Right ventricle myocardium superior (tissue), 1 donor: Measurements from ENCODE around the gene LGALS4. TPM values are rescaled to one million over a fixed set of nuclear protein-coding genes. Genes with fewer than 3 reads are reported as not detected.
"Not testable (repeated sequence)": the region's sequence is repeated elsewhere in the genome, so short reads cannot be mapped to it uniquely, and the experiment has no call there.

Source experiments
- ATAC-seq: fragments of 200-7000 bp; cut with Tn5 transposase; one replicate; pipeline ENCODE4 v1.9.1; 2020; ENCODE audit warnings: mild to moderate bottlenecking; ENCODE audit not compliant: poor library complexity
- DNase-seq: peaks from one replicate; pipeline ENCODE4 v3.0.0-alpha.2; 2020
- intact Hi-C: fragments of 100-400 bp; cut with DNase I; formaldehyde crosslinking; loops from one replicate; pipeline ENCODE4 v1.11.2; 2022
- total RNA-seq: library from RNA; stranded (reverse); fragmentation: NEBNext Ultra II Directional; extraction: Animal tissue kit (Norgen Biotek cat#: 25700); gene quantifications from one replicate; pipeline ENCODE4 v1.2.1, GENCODE V29; 2021
- donor health status: DM: no; HTN: yes; CAD: no; lungs with severe emphysema.

Gene LGALS4
- total RNA-seq, 1 donor from 2014 or later: 0.86 TPM

GRCh38 chr19:38786572-38787265 lies 26.0 kb downstream of the LGALS4 start:
- intact Hi-C loops: no loop called here
- ATAC-seq (no peak), DNase-seq (no peak)

GRCh38 chr19:38786061-38786460 lies 26.7 kb downstream of the LGALS4 start:
- DNase-seq, ATAC-seq, intact Hi-C loops: not testable (repeated sequence)

- no peak for DNase-seq
- ATAC-seq: no peak
- intact Hi-C loops: no loop called here
Observed at GRCh38 chr19:38785187-38785699, 27.5 kb downstream of the LGALS4 start.

DNA sequence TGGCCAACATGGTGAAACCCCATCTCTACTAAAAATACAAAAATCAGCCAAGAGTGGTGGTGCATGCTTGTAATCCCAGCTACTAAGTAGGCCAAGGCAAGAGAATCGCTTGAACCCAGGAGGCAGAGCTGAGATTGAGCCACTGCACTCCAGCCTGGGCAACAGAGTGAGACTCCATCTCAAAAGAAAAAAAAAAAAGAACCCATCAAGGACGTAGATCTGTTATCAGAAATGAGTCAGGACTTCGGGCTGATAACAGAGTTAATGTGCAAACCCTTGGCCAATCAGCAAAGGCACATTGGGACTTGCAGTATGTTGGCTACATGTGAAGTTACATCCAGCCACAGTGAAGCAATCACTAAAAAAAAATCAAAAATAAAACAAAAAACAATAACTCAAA lies 28.5 kb downstream of the LGALS4 start:
- ATAC-seq: no peak
- intact Hi-C loops: no loop called here
- no peak for DNase-seq

DNA sequence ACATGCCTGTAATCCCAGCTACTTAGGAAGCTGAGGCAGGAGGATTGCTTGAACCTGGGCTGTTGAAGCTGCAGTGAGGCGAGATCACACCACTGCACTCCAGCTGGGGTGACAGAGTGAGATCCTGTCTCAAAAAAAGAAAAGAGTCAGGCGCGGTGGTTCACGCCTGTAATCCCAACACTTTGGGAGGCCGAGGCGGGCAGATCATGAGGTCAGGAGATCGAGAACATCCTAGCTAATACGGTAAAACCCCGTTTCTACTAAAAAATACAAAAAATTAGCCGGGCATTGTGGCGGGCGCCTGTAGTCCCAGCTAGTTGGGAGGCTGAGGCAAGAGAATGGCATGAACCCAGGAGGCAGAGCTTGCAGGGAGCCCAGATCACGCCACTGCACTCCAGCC lies 30.5 kb downstream of the LGALS4 start:
- ATAC-seq, DNase-seq, intact Hi-C loops: not testable (repeated sequence)

- no peak for DNase-seq
- no peak for ATAC-seq
- intact Hi-C loops: no loop called here
Observed at GRCh38 chr19:38781058-38781457, 31.7 kb downstream of the LGALS4 start.

- ATAC-seq: no peak
- no peak for DNase-seq
- intact Hi-C loops: no loop called here
Observed at GRCh38 chr19:38780443-38780842, 32.3 kb downstream of the LGALS4 start.

DNA sequence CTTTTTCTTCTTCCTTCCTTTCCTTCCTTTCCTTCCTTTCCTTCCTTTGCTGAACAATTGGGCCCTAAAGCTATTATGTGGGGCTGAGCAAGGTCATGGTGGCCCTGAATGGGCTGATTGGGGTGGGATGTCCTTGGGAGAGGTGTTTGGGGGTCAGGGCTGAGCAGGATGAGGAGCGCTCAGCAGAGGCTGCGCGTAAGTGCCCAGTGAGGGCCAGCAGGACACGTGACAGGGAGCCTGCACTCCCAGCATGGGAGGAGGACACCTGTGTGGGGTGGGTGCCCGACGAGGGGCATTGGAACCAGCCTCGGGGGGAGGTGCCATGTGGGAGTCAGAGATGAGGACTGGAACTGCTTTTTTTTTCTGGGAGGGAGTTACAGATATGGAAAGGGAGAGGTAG lies 34.0 kb downstream of the LGALS4 start:
- ATAC-seq (no peak), DNase-seq (no peak)
- intact Hi-C loops: no loop called here

- intact Hi-C loops: no loop called here
- DNase-seq: no peak
- ATAC-seq: no peak
Observed at GRCh38 chr19:38774181-38774950, 38.4 kb downstream of the LGALS4 start.

- ATAC-seq: no peak
- no peak for DNase-seq
- intact Hi-C loops: no loop called here
Observed at GRCh38 chr19:38773469-38774177, 39.1 kb downstream of the LGALS4 start, which contains the start of gene LGALS7. TSS of gene LGALS7 (minus strand) at chr19:38773517. CDS start at chr19:38773492, 25 bp downstream.

DNA sequence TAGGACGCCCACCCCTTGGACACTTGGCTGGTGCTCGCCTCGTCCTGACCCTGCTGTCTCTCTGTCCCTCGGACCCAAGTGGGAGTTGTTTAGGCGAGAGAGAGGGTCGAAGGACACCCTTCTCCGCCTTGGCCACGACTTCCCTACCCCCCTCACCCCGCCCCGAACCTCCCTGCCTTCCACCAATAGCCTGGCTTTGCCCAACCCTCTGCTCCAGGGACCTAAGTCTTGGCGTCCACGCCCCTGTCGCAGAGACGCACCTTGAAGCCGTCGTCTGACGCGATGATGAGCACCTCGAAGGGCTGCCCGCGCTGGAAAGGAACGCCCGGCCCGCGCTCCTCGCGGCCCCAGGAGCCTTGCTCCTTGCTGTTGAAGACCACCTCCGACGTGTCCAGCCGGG lies 41.2 kb downstream of the LGALS4 start:
- DNase-seq, ATAC-seq, intact Hi-C loops: not testable (repeated sequence)

DNA sequence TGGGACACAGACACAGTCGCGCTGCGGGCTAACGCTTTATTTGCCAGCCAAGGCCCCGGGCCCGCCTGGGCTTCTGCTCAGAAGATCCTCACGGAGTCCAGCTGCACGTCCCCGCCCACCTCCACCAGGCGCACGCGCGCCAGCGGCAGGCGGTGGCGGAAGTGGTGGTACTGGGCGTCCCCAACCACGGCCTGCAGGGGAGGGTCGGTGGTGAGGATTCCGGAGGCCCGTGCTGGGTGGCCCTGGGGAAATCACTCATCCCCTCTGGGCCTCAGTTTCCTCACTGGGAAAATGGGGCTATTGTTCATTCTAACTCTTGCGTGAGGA lies 41.8 kb downstream of the LGALS4 start:
- DNase-seq, intact Hi-C loops: not testable (repeated sequence)
- ATAC-seq: peak; percentile 97

DNA sequence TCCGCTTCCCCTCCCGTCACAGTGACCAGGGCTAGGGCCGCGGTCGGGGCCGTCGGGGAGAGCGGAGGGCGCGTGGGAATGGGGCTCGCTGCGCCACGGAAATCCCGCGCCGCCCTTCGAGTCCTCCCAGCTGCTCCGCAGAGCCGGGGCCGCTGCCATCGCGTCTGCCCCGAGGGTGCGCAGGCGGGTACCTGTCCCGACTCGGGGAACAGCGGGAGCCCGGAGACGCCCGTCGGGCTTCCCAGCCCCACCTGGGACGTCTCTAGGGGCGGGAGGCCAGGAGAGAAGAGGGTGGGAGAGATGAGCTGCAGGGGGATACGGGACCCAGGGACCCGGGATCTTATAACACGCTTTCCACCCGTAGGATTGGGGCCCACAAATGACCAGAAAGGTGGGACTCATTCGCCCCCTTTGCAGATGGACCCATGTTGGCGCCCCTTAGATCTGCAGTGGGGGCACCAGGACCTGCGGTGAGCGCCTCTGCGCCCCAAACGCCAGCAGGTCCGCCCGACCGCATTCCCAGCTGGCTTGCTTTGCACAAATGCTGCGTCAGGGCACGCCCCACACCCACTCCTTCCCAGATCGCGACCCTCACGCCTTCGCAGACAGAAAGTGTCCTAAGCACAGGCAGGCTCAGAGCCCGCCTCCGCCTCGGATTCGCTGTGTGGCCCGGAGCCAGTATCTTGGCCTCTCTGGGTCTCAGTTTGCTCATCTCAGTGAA lies 42.4 kb downstream of the LGALS4 start:
- intact Hi-C loops: not testable (repeated sequence)
- peak; percentile 45 for ATAC-seq
- peak; percentile 27 for DNase-seq

DNA sequence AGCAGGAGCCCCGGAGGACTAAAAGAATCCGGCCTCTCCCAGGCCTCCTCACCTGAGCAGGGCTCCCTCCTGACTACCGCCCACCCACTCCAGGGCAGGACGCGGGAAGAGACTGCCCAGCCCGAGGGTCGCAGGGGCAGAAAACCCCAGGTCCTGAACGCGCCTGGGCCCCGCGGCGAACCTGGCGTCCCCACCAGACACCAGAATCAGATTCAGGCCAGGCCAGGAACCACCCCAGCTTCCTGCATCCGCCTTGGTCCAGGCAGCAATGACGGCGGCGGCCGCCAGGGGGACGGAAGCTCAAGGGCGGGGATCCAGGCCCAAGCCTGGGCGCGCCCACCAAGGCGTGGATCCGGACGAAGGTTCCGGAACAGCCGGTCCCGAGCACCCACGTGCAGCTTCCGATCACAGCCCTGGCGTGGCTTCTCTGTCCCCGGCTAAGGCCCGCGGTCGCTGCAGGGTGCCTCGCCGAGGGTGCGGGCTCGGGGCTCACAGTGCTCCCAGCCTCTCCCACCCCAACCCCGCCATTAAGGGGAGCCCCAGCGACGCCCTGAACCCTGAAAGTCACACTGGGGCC lies 43.0 kb downstream of the LGALS4 start:
- ATAC-seq: peak; percentile 85
- DNase-seq: peak; percentile 95
- intact Hi-C loops: no loop called here

GRCh38 chr19:38766276-38767047 lies 46.3 kb downstream of the LGALS4 start:
- ATAC-seq (no peak), DNase-seq (no peak)
- intact Hi-C loops: no loop called here

DNA sequence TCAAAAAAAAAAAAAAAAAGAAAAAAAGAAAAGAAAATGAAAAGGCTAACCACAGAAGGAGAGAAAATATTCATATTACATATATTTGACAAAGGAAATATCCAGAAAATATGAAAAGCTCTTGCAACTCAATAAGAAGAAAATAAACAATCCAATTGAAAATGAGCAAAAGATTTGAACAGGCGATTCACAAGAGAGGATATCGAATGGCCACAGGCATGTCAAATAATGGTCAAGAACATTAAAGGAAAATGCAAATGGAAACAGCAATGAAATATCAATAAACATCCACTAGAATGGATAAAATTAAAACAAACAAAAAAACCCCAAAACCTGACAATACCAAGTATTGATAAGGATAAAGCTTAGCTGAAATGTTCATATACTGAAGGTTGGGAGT lies 47.5 kb downstream of the LGALS4 start:
- DNase-seq (no peak), ATAC-seq (no peak)
- intact Hi-C loops: no loop called here

- intact Hi-C loops: no loop called here
- no peak for ATAC-seq
- no peak for DNase-seq
Observed at GRCh38 chr19:38763795-38764220, 48.9 kb downstream of the LGALS4 start.
